ENCODE results near the gene USH1G.

GRCh38 chr17:74962622-74963394 lies 39.8 kb upstream of the USH1G start:
- TF ChIP-seq CTCF (IDR thresholded peaks at IDR 0.05; ENCODE audit: insufficient read depth, low read length) (no peak), POLR2AphosphoS5 (IDR thresholded peaks at IDR 0.05; ENCODE audit: low read depth) (no peak), SPI1 (IDR thresholded peaks at IDR 0.05; ENCODE audit: borderline replicate concordance, low read depth) (no peak)
